ENCODE results near the gene TNN. TPM values are rescaled to one million over a fixed set of nuclear protein-coding genes. Genes with fewer than 3 reads are reported as not detected.

Gene TNN
- polyA plus RNA-seq, 1 donor (not counting 4 experiments of a cell fraction or from before 2014, with no cell fraction given): not detected

DNA sequence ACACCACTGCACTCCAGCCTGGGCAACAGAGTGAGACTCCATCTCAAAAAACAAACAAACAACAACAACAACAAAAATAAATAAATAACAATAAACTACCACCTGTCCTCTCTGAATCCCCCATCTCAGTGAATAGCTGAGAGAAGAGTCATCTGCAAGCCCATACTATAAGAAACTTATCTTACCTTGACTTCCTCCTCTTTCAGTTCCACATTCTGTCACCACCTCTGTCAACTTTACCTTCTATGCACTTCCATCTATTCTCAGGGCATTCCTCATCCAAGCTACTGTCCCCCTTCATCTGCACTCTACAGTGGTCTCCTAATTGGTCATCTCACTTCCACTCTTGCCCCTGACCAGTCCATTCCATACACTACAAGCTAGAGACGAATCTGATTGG, 66.9 kb downstream of the TNN start:
- Histone ChIP-seq H3K27ac (ENCODE audit: control insufficient read depth, insufficient read depth, low read length) (no peak overlapping the region), H3K4me1 (ENCODE audit: control insufficient read depth, extremely low read depth, insufficient read depth, low read length) (peaks cover 11% of the 10 kb centered on the region), H3K36me3 (ENCODE audit: control insufficient read depth in 2 of 2, extremely low read depth in 1 of 2, insufficient read depth in 2 of 2, low read length in 2 of 2) (no peaks in the 10 kb centered on the region), H4K20me1 (ENCODE audit: control insufficient read depth, extremely low read depth, insufficient read depth, low read length) (no peaks in the 10 kb centered on the region), H3K9me1 (ENCODE audit: control insufficient read depth, extremely low read depth, insufficient read depth, low read length) (no peaks in the 10 kb centered on the region), H3K9me3 (ENCODE audit: control insufficient read depth, low read depth, low read length) (no peaks in the 10 kb centered on the region), H3K79me2 (ENCODE audit: control insufficient read depth, insufficient read depth, low read length) (no peaks in the 10 kb centered on the region), H3K27me3 (ENCODE audit: control insufficient read depth, extremely low read depth, insufficient read depth, low read length) (peaks cover 6% of the 10 kb centered on the region), H3K4me3 (ENCODE audit: control insufficient read depth in 2 of 3, extremely low read depth in 1 of 3, insufficient read depth in 2 of 3, low read depth in 1 of 3, low read length in 3 of 3) (no peak overlapping the region), H3K4me2 (ENCODE audit: control insufficient read depth, extremely low read depth, insufficient read depth, low read depth, low read length) (no peak overlapping the region), H3K9ac (ENCODE audit: control insufficient read depth, extremely low read depth, insufficient read depth, low read length) (no peak overlapping the region), H2AFZ (ENCODE audit: control insufficient read depth, low read length) (no peak overlapping the region)
- TF ChIP-seq, protein P1, sequence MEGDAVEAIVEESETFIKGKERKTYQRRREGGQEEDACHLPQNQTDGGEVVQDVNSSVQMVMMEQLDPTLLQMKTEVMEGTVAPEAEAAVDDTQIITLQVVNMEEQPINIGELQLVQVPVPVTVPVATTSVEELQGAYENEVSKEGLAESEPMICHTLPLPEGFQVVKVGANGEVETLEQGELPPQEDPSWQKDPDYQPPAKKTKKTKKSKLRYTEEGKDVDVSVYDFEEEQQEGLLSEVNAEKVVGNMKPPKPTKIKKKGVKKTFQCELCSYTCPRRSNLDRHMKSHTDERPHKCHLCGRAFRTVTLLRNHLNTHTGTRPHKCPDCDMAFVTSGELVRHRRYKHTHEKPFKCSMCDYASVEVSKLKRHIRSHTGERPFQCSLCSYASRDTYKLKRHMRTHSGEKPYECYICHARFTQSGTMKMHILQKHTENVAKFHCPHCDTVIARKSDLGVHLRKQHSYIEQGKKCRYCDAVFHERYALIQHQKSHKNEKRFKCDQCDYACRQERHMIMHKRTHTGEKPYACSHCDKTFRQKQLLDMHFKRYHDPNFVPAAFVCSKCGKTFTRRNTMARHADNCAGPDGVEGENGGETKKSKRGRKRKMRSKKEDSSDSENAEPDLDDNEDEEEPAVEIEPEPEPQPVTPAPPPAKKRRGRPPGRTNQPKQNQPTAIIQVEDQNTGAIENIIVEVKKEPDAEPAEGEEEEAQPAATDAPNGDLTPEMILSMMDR (optimal IDR thresholded peaks at IDR 0.05 in 1 of 3, IDR thresholded peaks at IDR 0.05 in 1 of 3, conservative IDR thresholded peaks at IDR 0.05 in 1 of 3; ENCODE audit: extremely low read depth in 1 of 3, insufficient read depth in 2 of 3, low read length in 3 of 3): no peak
- TF ChIP-seq EZH2 (IDR thresholded peaks at IDR 0.05; ENCODE audit: low read length): no peak
- FAIRE-seq (no peak), DNase-seq (ENCODE audit: low read depth, low spot score) (no peak)
- dilution Hi-C loops (cut with MboI; ENCODE audit: extremely low pct_ligation_motif_present, low sequenced_read_pairs): no loop called here

DNA sequence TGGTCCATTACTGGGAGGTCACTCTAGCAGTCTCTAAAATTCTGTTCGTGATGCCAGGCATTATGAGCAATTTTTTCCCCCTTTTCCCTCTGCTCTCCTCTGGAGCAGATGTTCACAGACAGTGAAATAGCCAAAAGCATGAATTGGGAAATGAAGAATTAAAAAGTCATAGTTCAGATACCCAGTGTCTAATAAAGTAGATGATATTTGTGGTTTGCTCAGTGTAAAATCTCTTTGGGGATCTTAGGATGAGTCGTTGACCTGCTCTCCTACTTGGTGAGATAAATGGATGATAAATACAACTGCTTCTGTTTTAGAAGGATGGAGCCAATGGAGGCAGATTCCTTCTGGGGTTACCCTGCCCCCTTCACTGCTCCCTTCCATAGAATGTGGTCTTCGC, 68.6 kb downstream of the TNN start:
- Histone ChIP-seq H3K27ac (ENCODE audit: control insufficient read depth, insufficient read depth, low read length) (no peak overlapping the region), H4K20me1 (ENCODE audit: control insufficient read depth, extremely low read depth, insufficient read depth, low read length) (no peaks in the 10 kb centered on the region), H2AFZ (ENCODE audit: control insufficient read depth, low read length) (no peak overlapping the region), H3K9me1 (ENCODE audit: control insufficient read depth, extremely low read depth, insufficient read depth, low read length) (no peaks in the 10 kb centered on the region), H3K4me3 (ENCODE audit: control insufficient read depth in 2 of 3, extremely low read depth in 1 of 3, insufficient read depth in 2 of 3, low read depth in 1 of 3, low read length in 3 of 3) (no peak overlapping the region), H3K9ac (ENCODE audit: control insufficient read depth, extremely low read depth, insufficient read depth, low read length) (no peak overlapping the region), H3K36me3 (ENCODE audit: control insufficient read depth in 2 of 2, extremely low read depth in 1 of 2, insufficient read depth in 2 of 2, low read length in 2 of 2) (no peaks in the 10 kb centered on the region), H3K9me3 (ENCODE audit: control insufficient read depth, low read depth, low read length) (no peaks in the 10 kb centered on the region), H3K79me2 (ENCODE audit: control insufficient read depth, insufficient read depth, low read length) (no peaks in the 10 kb centered on the region), H3K4me2 (ENCODE audit: control insufficient read depth, extremely low read depth, insufficient read depth, low read depth, low read length) (no peak overlapping the region), H3K4me1 (ENCODE audit: control insufficient read depth, extremely low read depth, insufficient read depth, low read length) (peaks cover 6% of the 10 kb centered on the region), H3K27me3 (ENCODE audit: control insufficient read depth, extremely low read depth, insufficient read depth, low read length) (peaks cover 6% of the 10 kb centered on the region)
- TF ChIP-seq, protein P1 (optimal IDR thresholded peaks at IDR 0.05 in 1 of 3, IDR thresholded peaks at IDR 0.05 in 1 of 3, conservative IDR thresholded peaks at IDR 0.05 in 1 of 3; ENCODE audit: extremely low read depth in 1 of 3, insufficient read depth in 2 of 3, low read length in 3 of 3): no peak
- TF ChIP-seq EZH2 (IDR thresholded peaks at IDR 0.05; ENCODE audit: low read length): no peak
- DNase-seq (ENCODE audit: low read depth, low spot score) (no peak), FAIRE-seq (no peak)
- dilution Hi-C loops (cut with MboI; ENCODE audit: extremely low pct_ligation_motif_present, low sequenced_read_pairs): no loop called here

Data from keratinocyte (primary cell).